HEK293T (cell line): ENCODE data around the gene LAPTM4A.

ENCODE experiments used
- ARNT ChIP-seq: fragments of 450-650 bp; IDR thresholded peaks from 2 replicates; pipeline ENCODE4 v1.6.1; 2017; ENCODE audit warnings: mild to moderate bottlenecking
- BHLHE40 ChIP-seq: fragments of 450-650 bp; IDR thresholded peaks from 2 replicates; pipeline ENCODE4 v1.6.1; 2016; ENCODE audit warnings: mild to moderate bottlenecking, moderate library complexity, borderline replicate concordance
- CTBP1 ChIP-seq: fragments of 450-650 bp; IDR thresholded peaks from 2 replicates; pipeline ENCODE4 v1.6.1; 2016; ENCODE audit warnings: borderline replicate concordance
- FOXA1 ChIP-seq: fragments of 450-650 bp; IDR thresholded peaks from 2 replicates; pipeline ENCODE4 v1.6.1; 2016; ENCODE audit warnings: mild to moderate bottlenecking
- FOXK2 ChIP-seq: fragments of 450-650 bp; IDR thresholded peaks from 2 replicates; pipeline ENCODE4 v1.6.1; 2016; ENCODE audit warnings: mild to moderate bottlenecking
- FOXM1 ChIP-seq: fragments of 450-650 bp; IDR thresholded peaks from 2 replicates; pipeline ENCODE4 v1.6.1; 2017; ENCODE audit warnings: mild to moderate bottlenecking, borderline replicate concordance
- L3MBTL2 ChIP-seq: fragments of 450-650 bp; conservative IDR thresholded peaks from 2 replicates; pipeline ENCODE4 v1.6.1; 2016; ENCODE audit warnings: mild to moderate bottlenecking
- LEF1 ChIP-seq: fragments of 450-650 bp; IDR thresholded peaks from 2 replicates; pipeline ENCODE4 v1.6.1; 2017; ENCODE audit warnings: mild to moderate bottlenecking, borderline replicate concordance
- NFRKB ChIP-seq: fragments of 450-650 bp; IDR thresholded peaks from 2 replicates; pipeline ENCODE4 v1.6.1; 2016; ENCODE audit warnings: mild to moderate bottlenecking, moderate library complexity
- SP1 ChIP-seq: fragments of 450-650 bp; IDR thresholded peaks from 2 replicates; pipeline ENCODE4 v1.6.1; 2017
- SUZ12 ChIP-seq: fragments of 450-650 bp; IDR thresholded peaks from 2 replicates; pipeline ENCODE4 v1.6.1; 2016; ENCODE audit warnings: mild to moderate bottlenecking
- ZNF384 ChIP-seq: fragments of 450-650 bp; IDR thresholded peaks from 2 replicates; pipeline ENCODE4 v1.6.1; 2016

- TF ChIP-seq FOXM1, result no peak
- TF ChIP-seq CTBP1, result no peak
- TF ChIP-seq BHLHE40, result no peak
- no peak for TF ChIP-seq FOXA1
- TF ChIP-seq SP1, result no peak
- TF ChIP-seq LEF1, result no peak
- TF ChIP-seq SUZ12, result no peak
- no peak for TF ChIP-seq ZNF384
- no peak for TF ChIP-seq NFRKB
- no peak for TF ChIP-seq ARNT
- TF ChIP-seq FOXK2, result no peak
- no peak for TF ChIP-seq L3MBTL2
Measured at GRCh38 chr2:20100711-20101110, 49.3 kb upstream of the LAPTM4A start.
